HG03025 (cell line): ENCODE results near the gene TEF.

Source experiments
- ATAC-seq: cut with Tn5 transposase; IDR thresholded peaks from one replicate; pipeline ENCODE4 v1.9.1; 2021; ENCODE audit warnings: mild to moderate bottlenecking, moderate library complexity; ENCODE audit not compliant: unreplicated experiment, low FRiP score

Gene TEF

GRCh38 chr22:41353862-41354575 is 27.7 kb upstream of the TEF start:
- no peak for ATAC-seq

GRCh38 chr22:41354979-41355378 is 26.8 kb upstream of the TEF start:
- no peak for ATAC-seq

GRCh38 chr22:41355895-41356294 is 25.8 kb upstream of the TEF start:
- no peak for ATAC-seq

- no peak for ATAC-seq
Observed at GRCh38 chr22:41356430-41357028, 25.2 kb upstream of the TEF start.

GRCh38 chr22:41357191-41357590 is 24.6 kb upstream of the TEF start:
- no peak for ATAC-seq

GRCh38 chr22:41358927-41359326 is 22.8 kb upstream of the TEF start:
- ATAC-seq, result no peak

- ATAC-seq, result no peak
Observed at GRCh38 chr22:41359376-41359775, 22.4 kb upstream of the TEF start.

GRCh38 chr22:41360126-41360525 is 21.6 kb upstream of the TEF start:
- no peak for ATAC-seq

GRCh38 chr22:41361716-41362310 is 19.9 kb upstream of the TEF start:
- no peak for ATAC-seq

- ATAC-seq, result no peak
Observed at GRCh38 chr22:41362615-41363014, 19.1 kb upstream of the TEF start.

- no peak for ATAC-seq
Observed at GRCh38 chr22:41364233-41364632, 17.5 kb upstream of the TEF start.

- ATAC-seq, result no peak
Observed at GRCh38 chr22:41364955-41365354, 16.8 kb upstream of the TEF start.

GRCh38 chr22:41365425-41365824 is 16.3 kb upstream of the TEF start:
- no peak for ATAC-seq

- ATAC-seq, result no peak
Observed at GRCh38 chr22:41366323-41367029, 15.3 kb upstream of the TEF start.

GRCh38 chr22:41367039-41367679 is 14.6 kb upstream of the TEF start:
- ATAC-seq, result no peak

GRCh38 chr22:41367680-41368542 is 13.8 kb upstream of the TEF start:
- no peak for ATAC-seq

- no peak for ATAC-seq
Observed at GRCh38 chr22:41368543-41369423, 13.0 kb upstream of the TEF start.

GRCh38 chr22:41369424-41369745 is 12.4 kb upstream of the TEF start:
- no peak for ATAC-seq

- ATAC-seq, result no peak
Observed at GRCh38 chr22:41369837-41370236, 11.9 kb upstream of the TEF start.
